Activated T-helper 1 cell treated with anti-CD3 and anti-CD28 coated beads, Interleukin-2, amount 50 U/mL, for 16 hours (primary cell): Measurements from ENCODE around the gene FCGR3A.
A peak's percentile ranks its signal among the peaks of the same experiment; 100 is the strongest.
"Not testable (repeated sequence)": the region's sequence is repeated elsewhere in the genome, so short reads cannot be mapped to it uniquely, and the experiment has no call there.

ENCODE experiments used
- DNase-seq, 2 donors: peaks; one replicate each; pipeline ENCODE4 v3.0.0-alpha.2; 2020; ENCODE audit warnings: low read depth in 1 of 2, low spot score in 1 of 2

The FCGR3A gene

DNA sequence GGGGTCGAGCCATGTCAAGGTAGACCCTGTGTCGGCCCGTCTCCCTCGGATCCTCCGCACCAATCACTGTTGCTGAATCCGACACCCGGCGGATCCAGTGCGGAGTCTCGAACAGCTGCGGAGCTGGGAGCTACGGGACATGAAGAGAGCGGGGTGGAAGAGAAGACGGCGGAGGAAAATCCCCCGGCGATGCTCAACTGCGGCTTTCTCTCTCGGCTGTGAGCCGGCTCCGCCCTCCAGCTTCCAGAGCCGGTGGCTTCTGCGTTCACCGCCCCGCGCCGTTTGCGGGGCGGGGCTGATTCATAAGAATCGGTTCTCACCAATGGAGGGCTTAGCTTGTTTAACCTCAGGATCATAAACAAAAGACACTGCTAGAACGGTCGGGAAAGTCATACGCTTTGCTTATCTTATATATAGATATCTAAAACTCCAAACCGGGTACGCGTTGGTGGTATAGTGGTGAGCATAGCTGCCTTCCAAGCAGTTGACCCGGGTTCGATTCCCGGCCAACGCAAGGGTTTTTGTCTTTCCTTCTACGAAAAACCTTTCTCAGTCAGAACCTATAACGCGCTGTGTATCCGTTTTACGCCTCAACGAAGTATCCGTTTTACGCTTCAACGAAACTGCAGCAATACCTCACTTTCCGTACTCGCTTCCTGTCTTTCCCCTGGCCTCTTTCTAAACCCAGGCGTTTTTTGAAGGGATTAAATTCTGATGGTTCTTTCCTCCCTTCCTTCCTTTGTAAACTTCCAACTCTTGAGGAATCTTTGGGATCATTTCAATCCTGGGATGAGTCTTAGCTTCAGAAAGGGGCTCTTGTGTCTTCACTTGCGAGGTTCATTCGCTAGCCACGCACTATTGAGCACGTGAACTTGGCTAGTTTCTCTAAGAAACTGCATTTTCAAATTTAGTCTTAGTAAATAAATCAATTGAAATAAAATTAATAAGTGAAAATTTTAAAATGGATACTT lies 18.7 kb downstream of the FCGR3A start:
- DNase-seq: peak; percentile 76 to 77

DNA sequence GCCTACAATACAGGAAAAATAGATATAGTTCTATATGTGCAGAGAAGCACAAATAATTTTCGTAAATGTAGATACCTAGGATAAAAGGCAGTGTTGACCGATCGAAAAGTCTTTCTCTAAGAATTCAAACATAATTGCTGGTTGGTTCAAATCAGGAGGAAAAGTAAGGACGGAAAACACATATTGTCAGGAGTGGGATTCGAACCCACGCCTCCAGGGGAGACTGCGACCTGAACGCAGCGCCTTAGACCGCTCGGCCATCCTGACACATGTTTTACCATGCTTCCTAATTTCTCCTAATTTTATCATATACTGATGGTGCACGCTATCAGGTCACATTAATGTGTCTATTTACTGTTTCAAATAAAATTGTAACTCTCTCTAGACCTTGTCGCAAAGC lies 19.5 kb downstream of the FCGR3A start:
- DNase-seq: peak; percentile 25 to 47

DNA sequence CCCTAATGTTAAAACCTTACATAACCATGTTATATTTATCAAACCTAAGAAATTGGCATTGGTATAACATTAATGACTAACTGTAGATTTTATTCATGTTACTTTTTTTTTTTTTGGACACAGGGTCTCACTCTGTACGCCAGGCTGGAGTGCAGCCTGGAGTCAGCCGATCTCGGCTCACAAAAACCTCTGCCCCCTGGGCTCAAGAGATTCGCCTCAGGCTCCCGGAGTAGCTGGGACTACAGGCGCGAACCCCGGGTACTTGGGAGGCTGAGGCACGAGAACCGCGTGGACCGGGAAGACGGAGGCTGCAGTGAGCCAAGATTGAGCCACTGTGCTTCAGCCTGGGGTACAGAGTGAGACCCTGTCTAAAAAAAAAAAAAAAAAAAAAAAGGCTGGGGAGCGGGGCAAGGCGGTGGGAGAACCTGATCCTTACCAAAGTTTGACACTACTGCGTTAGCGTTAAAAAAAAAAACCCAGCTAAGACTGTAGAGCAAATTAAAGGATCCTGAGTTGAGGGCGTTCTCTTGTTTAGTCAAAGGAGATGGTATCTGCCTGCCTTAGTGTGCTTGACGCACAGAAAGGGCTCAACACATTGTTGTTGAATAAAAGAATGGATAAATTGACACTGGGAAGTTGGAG lies 20.0 kb downstream of the FCGR3A start:
- not testable (repeated sequence) for DNase-seq

DNA sequence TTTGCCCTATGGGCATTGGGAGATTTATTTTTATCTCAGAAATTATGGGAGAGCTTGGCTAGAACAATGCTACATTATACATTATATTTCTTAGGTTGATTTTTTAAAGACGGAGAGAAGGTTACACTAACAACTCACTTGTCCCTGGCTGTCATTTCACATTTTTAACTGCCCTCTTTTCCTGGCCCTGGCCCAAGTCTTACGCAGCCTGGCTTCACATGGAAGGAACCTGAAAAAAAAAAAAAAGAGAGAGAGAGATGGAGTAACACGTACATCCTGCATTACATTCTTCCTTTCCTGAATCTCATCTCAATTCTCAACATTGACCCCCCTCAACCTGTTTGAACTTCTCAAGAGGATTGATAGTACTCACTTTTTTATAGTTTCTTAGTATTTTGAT lies 21.1 kb downstream of the FCGR3A start:
- not testable (repeated sequence) for DNase-seq

DNA sequence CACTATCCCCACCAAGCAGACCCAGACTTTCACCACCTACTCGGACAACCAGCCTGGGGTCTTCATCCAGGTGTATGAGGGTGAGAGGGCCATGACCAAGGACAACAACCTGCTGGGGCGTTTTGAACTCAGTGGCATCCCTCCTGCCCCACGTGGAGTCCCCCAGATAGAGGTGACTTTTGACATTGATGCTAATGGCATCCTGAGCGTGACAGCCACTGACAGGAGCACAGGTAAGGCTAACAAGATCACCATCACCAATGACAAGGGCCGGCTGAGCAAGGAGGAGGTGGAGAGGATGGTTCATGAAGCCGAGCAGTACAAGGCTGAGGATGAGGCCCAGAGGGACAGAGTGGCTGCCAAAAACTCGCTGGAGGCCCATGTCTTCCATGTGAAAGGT lies 23.7 kb downstream of the FCGR3A start:
- not testable (repeated sequence) for DNase-seq

DNA sequence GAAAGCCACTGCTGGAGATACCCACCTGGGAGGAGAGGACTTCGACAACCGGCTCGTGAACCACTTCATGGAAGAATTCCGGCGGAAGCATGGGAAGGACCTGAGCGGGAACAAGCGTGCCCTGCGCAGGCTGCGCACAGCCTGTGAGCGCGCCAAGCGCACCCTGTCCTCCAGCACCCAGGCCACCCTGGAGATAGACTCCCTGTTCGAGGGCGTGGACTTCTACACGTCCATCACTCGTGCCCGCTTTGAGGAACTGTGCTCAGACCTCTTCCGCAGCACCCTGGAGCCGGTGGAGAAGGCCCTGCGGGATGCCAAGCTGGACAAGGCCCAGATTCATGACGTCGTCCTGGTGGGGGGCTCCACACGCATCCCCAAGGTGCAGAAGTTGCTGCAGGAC lies 24.3 kb downstream of the FCGR3A start:
- not testable (repeated sequence) for DNase-seq

DNA sequence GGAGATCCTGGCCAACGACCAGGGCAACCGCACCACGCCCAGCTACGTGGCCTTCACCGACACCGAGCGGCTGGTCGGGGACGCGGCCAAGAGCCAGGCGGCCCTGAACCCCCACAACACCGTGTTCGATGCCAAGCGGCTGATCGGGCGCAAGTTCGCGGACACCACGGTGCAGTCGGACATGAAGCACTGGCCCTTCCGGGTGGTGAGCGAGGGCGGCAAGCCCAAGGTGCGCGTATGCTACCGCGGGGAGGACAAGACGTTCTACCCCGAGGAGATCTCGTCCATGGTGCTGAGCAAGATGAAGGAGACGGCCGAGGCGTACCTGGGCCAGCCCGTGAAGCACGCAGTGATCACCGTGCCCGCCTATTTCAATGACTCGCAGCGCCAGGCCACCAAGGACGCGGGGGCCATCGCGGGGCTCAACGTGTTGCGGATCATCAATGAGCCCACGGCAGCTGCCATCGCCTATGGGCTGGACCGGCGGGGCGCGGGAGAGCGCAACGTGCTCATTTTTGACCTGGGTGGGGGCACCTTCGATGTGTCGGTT lies 24.8 kb downstream of the FCGR3A start:
- DNase-seq: not testable (repeated sequence)

DNA sequence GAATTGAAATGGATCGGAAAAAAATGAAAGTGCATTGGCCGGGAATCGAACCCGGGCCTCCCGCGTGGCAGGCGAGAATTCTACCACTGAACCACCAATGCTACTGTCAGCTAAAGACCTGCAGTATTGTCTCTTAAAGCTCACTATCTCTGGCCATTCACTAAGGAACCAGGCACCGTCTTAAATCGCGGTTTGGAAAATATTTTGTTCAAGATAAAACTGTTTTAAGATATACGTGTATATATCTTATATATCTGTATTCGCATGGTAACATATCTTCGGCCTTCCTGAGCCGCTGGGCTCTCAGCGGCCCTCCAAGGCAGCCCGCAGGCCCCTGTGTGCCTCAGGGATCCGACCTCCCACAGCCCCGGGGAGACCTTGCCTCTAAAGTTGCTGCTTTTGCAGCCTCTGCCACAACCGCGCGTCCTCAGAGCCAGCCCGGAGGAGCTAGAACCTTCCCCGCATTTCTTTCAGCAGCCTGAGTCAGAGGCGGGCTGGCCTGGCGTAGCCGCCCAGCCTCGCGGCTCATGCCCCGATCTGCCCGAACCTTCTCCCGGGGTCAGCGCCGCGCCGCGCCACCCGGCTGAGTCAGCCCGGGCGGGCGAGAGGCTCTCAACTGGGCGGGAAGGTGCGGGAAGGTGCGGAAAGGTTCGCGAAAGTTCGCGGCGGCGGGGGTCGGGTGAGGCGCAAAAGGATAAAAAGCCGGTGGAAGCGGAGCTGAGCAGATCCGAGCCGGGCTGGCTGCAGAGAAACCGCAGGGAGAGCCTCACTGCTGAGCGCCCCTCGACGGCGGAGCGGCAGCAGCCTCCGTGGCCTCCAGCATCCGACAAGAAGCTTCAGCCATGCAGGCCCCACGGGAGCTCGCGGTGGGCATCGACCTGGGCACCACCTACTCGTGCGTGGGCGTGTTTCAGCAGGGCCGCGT lies 25.5 kb downstream of the FCGR3A start, which contains the start of gene HSPA6:
TSS of gene HSPA6 (plus strand) at position 724 of the 925 bp plus-strand sequence. CDS start at position 843, 119 bp downstream.
- DNase-seq: peak; percentile 36 to 57

DNA sequence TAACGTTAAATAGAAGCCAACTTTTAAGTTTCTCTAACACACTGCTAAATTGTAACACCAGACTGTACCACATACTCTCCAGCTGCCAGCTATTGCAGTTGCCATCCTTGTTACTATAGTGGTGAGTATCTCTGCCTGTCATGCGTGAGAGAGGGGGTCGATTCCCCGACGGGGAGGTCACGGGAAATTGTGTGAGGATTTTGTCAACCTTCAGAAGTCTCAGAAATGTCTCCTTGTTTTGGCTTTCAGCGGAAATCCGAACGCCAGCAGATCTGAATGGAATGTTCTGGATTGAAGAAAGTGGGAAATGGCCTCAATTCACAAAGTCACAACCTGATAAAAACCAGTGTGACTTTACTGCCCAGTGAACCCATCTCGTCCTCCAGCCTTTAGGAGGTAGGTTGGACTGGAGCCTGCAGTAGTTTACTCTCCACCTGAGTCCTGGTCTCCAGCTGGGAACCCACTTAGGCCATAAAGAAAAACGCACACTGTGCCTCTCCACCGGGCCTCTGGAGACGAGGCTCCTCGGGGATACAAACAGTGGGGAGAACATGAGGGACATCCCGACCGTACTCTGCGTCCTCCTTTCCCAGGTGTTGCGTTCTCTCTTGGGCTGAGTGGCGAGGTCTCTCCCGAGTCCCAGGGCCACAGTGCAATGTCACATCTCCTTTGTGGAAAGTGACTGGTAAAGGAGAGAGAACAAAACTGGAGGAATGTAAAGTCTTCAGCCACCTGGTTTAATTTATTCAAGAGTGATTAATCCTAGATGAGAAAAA lies 26.4 kb downstream of the FCGR3A start:
- DNase-seq: not testable (repeated sequence)

DNA sequence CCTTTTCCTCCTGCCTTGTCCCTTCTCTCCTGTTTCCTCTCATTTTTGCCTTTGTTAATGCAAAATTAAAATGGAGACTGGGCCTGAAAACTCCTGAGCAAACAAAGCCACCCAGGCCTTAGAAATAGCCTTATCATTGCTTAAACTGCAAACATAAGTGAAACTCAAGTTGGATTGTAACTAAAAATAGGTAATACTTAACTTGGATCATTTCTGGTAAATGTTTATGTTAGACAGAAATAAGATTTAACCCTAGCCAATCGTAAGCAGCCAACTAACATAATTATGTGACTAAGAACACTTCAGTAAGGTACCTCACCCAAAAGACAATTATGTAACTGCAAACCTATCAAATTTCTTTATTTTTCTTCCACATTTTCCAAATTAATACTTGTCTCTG lies 35.7 kb downstream of the FCGR3A start:
- not testable (repeated sequence) for DNase-seq

DNA sequence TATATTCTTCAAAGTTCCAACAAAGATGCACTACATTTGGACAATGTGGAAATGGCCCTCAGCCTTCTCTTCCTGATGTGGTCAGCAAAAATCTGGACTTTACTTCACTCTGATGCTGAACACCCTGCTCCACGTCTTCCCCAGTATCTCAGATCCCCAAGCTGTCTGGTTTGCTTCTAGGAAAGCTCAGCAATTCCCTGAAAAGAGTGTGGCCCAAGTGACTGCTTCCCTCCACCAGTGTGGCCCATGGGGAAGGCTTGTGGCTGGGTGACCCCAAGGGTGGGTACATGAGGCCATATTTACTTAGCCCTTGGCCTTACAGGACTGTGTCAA lies 36.2 kb downstream of the FCGR3A start:
- not testable (repeated sequence) for DNase-seq

DNA sequence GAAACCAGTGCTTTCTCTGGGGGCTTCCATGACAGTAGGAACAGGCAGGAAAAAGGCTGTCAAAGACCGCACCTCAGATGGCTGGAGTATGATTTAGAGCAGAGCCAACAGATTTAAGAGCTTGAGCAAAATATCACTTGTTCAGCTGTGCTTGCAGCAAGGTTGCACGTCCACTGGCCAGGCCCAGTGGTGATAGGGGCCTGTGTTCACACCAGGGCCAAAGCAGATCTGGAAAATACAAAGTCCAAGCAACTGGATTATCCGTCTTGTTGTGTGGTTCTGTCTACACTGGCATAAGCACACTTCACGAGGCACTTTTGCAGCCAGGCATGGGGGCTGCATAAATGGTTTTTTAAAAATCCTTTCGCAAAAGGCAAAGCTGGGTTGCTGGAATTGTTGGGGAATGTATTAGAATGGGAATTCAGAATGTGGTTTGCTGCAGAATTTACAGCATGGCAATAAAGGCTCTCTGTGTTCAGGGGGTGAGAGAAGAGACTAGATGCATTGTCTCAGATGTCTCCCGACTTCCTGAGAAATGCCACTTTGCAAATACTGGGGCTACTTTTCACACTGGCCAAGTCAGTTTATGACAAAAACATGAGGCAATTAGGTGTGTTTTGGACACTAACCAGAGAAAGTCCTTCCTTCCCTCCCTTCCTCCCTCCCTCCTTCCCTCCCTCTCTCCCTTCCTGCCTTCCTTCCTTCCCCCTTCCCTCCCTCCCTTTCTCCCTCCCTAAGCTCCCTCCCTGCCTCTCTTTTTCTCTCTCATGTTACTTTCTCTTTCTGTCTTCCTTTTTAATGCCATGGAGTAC lies 36.8 kb downstream of the FCGR3A start:
- DNase-seq: not testable (repeated sequence)

DNA sequence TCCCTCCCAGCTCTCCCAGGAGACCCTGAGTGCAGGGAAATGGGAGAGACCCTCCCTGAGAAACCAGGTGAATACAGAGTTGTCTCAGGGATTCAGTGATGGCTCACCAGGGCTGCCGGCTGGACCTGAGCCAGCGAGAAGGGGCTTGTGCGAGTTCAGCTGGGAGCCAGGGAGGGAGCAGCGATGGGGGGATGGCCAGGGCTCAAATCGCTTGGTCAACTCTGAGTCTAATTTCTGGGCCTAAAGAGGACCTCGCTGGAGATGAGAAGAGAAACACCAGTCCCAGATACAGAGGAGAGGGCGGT lies 37.9 kb downstream of the FCGR3A start:
- no peak for DNase-seq

DNA sequence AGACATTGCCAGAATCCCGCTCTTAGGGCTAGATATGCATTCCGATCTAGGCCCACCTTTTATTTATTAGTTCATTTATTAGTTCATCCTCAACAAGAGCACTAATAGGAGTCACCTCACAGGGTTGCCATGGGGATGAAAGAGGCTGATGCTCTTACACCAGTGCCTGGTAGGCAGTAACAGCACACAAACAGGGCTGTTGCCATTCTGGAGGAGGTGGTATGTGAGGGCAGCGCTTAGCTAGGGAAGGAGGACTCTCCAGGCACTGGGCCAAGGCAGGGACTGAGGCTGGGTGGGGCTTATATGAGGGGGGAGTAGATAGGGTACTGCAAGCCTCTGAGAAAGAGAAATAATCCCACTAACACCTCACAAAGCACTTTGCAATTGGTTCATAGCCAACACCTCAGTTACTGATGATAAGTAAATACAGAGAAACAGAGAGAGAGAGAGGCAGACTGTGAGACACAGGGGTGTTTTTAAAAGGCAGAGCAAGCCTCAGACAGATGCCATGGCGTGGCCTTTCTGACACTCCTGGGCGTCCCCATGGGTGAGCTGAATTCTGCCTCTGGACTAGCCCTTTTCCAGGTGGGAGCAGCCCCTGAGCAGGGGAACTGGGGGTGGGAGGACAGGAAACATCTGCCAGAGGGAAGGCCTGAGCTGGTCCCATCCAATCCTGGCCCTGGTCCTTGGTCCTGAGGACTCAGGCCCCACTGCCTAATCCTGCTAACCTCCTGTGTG lies 38.4 kb downstream of the FCGR3A start:
- DNase-seq: no peak

DNA sequence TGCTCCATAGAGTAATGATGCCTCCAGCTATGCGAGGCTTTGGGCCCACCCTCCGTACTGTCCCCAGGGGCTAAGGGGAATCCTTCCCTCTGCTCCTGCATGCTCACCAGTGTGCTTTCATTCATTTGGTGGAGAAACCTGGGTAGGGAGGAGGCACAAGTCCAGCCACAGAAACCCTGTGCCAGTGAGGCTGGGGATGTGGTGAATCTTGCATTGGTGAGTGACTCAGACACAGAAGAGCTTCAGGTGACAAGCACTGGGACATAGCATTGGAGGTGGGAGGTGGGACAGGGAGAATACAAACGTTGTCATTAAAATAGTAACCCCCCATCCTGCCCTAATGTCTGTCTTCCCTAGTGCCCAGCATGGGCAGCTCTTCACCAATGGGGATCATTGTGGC lies 39.1 kb downstream of the FCGR3A start:
- DNase-seq: no peak

DNA sequence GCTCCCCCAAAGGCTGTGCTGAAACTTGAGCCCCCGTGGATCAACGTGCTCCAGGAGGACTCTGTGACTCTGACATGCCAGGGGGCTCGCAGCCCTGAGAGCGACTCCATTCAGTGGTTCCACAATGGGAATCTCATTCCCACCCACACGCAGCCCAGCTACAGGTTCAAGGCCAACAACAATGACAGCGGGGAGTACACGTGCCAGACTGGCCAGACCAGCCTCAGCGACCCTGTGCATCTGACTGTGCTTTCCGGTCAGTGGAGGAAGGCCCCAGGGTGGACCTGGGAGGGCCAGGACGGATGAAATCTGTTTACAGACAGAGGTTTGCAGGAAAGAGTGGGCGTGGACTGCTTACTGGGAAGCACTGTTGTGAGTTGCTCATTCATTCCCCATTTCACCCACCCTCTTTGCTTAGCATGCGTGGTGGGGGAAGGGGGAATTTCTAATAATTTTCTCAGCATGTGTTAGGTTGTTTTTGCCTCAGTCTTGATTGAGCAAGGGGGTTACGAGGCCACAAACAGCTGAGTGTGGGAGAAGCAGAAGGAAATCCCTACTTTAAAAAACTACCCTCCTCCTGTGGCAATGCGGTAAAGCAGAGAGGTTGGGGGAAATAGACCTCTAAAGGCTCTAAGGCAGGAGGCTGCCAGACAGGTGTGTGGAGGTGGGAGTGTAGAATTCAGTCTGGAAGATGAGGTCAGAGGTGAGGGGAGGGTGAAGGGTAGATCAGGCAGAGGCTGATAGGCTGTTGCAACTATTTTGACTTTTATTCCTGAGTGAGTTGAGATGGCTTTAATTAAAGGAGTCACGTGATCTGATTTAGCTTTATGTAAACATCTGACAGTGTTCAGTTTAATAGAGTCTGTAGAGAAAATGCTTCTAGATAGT lies 43.0 kb downstream of the FCGR3A start:
- DNase-seq: no peak

DNA sequence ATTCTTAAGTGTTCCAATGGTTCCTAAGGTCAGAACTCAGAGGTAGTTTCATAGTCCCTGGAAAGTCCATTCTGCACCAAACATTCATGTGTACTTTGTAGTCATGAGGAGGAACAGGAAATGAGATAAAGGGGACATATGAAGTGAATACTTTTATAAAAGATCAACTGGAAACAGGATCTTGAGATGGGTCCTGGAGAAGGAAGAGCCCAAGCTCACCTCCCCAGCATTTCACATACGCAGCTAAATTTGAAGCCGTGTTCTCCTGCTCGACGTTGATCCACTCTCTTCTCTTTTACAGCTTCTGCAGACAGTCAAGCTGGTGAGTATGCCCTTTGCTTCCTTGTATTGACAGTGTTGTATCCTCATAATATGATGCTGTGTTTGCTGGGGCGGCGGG lies 43.9 kb downstream of the FCGR3A start:
- no peak for DNase-seq

DNA sequence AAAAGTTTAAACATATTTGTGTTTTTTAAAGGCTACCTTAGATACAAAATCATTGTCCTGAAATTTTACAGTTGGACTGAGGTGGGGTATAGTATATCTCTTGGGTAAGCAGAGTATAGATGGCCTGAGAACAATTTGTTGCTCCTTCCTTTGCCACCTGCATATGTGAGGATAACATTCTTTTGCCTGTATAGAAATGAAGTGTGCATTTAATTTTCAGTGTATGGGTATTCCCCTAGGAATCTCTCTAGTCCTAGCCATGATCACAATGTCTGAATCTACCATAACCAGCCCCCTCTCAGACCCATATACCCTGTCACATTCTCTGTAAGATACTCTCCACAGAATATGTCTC lies 46.2 kb downstream of the FCGR3A start:
- no peak for DNase-seq
